ENCODE measurements around the gene CASQ1.

CASQ1 gene

DNA sequence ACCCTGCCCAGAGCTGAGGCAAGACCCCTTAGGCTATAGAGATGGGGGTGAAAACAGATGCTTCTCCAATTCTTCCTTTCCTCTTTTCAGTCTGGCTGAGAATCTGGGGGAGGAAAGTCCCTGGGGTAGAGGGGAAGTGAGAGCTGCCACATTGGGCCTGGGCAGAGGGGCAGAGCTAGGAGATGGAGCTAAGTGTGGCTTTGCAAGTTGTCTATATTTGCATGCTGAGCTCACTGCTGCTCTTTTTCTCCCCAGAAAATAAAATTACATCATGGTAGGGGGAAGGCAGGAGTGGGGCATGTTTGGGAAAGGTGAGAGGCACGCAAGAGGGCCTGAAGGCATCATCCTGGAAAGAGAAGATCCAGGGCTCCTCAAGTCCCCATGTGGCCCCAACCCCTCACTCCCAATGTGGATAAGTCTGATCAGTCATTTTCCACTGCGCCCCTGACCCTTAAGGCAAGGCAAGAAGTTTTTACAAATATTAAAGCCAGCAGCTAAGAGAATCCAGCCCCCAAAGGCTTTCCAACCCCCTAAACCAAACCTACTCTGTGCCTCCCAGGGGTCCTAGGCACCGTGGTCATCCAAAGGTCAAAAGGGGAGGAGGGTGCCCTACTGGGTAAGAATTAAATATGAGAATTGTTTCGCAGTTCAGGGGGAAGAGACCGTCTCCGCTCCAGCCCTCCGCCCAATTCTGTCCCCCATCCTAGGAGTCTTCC lies 14.3 kb downstream of the CASQ1 start:
- DNase-seq (ENCODE audit: insufficient read length, low spot score) = no peak
- no peak for TF ChIP-seq POLR2A (IDR thresholded peaks at IDR 0.05; ENCODE audit: low read depth, low read length)

GRCh38 chr1:160205242-160206035 lies 15.1 kb downstream of the CASQ1 start, which contains the start of gene PEA15:
TSS of gene PEA15 (plus strand) at chr1:160205384. CDS start at chr1:160211545, 6,161 bp downstream.
- DNase-seq (ENCODE audit: insufficient read length, low spot score) = peak; percentile 86
- FAIRE-seq = no peak
- peak; percentile 65 for TF ChIP-seq POLR2A (IDR thresholded peaks at IDR 0.05; ENCODE audit: low read depth, low read length)

More for the DNA sequence above, 14.3 kb downstream of the CASQ1 start:
- FAIRE-seq = no peak

- peak; percentile 49; the same call in 1 of the 2 replicates for TF ChIP-seq POLR2A (IDR thresholded peaks at IDR 0.05; ENCODE audit: low read depth, low read length)
- DNase-seq (ENCODE audit: insufficient read length, low spot score) (peak; percentile 68), FAIRE-seq (no peak)
Observed at GRCh38 chr1:160206036-160206389, 15.6 kb downstream of the CASQ1 start.

DNA sequence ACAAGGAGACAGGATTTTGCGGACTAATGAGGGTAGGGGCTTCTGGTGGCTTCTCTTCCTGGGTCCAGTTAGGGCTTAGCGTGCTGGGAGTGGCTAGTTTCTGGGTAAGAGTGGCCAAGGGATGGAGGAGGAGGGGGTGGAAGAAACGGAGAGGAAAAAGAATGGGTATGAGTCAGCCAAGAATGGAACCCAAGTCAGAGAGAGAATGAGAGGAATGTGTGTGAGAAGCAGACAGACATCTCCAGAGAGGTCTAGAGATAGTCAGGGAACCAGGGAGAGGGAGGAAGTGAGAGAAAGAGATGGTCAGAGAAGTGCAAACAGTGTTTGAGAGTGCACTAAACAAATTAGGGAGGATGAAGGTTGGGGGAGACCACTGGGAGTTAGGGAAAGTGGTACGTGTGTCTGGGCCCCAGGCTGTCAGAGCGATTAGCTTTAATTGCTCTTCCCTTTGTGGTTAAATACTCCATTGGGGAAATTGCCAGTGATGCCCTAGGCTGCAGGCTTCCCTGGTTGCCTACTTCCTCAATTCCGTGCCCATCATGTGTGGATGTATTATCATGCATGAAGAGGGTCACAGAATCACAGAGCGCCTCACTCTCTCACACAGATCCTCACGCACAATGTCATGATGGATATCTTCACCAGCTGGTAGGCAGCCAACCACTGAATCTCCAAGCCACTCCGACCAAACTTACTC lies 16.2 kb downstream of the CASQ1 start:
- DNase-seq (ENCODE audit: insufficient read length, low spot score) (peak; percentile 95), FAIRE-seq (no peak)
- TF ChIP-seq POLR2A (IDR thresholded peaks at IDR 0.05; ENCODE audit: low read depth, low read length) = no peak

- TF ChIP-seq POLR2A (IDR thresholded peaks at IDR 0.05; ENCODE audit: low read depth, low read length) = no peak
Observed at GRCh38 chr1:160207118-160207650, 16.8 kb downstream of the CASQ1 start.

DNA sequence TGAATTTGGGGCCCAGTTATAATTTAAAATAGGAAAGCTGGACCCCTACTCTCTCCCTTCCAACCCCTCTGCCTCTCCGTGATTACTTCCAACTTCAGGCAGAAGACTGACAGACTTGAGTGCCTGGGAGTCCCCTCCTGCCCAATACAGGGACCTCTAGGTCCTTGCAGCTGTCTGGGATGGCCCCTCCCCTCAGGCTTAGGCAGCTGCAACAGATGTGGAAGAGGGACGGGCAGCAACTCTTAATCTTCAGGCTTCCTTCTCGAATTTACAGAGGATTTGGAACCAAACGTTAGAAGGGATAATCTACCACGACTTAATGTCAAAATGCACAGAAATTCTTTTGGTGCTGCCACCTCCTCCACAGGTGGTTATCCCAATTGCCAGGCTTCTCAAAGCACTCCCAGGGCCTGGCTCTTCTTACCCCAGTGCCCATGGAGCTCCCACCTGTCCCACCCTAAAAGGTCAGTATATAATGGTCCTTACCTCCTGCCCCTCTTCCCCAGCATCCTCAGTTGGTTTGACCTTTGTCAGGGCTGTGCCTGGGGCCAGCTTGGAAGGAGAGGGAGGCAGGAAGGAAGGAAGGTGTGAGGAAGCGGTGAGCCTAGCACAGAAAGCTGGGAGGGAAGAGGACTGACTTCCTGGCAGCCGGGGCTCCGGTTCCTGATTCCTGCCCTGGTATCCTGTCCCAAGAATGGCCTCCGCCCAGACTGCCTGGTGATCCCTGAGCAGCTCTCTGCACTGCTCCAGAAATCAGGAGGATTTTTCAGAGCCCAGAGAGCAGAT lies 17.6 kb downstream of the CASQ1 start:
- no peak for TF ChIP-seq POLR2A (IDR thresholded peaks at IDR 0.05; ENCODE audit: low read depth, low read length)
- FAIRE-seq (no peak), DNase-seq (ENCODE audit: insufficient read length, low spot score) (no peak)

More at GRCh38 chr1:160207118-160207650, 16.8 kb downstream of the CASQ1 start:
- DNase-seq (ENCODE audit: insufficient read length, low spot score) = no peak
- FAIRE-seq = no peak

DNA sequence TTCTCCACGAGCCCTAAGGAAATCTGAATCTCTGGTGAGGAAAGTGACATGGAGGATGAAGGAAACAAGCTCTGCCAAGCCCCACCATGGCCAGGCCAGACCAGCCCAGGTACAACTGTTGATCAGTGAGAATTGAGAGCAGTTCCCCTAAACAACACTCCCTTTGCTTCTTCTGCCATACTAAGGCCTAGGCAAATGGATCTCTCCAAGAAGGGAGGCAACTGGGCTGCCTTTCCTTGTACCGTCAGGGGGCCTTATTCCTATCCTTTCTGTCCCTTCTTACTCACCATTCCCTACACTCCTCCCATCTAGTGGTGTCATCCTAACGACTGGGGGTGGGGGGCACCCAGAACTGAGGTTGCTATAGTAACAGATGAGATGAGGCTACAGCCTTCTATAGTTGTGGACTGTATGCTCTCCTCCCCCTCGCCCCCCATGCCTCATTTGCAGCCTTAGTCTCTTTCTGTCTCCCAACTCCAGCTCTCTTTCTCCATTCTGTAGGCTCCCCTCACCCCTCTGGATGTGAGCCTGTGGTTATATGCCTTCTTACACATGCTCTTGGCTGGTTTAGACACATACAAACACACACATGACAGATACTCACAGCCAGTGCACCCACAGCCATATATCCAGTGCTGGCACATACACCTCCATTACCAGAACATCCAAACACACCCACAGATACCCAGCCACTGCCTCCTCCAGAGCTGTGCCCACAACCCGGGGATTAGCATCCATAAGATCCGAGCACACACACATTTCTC lies 18.4 kb downstream of the CASQ1 start:
- FAIRE-seq (no peak), DNase-seq (ENCODE audit: insufficient read length, low spot score) (no peak)
- TF ChIP-seq POLR2A (IDR thresholded peaks at IDR 0.05; ENCODE audit: low read depth, low read length) = no peak

DNA sequence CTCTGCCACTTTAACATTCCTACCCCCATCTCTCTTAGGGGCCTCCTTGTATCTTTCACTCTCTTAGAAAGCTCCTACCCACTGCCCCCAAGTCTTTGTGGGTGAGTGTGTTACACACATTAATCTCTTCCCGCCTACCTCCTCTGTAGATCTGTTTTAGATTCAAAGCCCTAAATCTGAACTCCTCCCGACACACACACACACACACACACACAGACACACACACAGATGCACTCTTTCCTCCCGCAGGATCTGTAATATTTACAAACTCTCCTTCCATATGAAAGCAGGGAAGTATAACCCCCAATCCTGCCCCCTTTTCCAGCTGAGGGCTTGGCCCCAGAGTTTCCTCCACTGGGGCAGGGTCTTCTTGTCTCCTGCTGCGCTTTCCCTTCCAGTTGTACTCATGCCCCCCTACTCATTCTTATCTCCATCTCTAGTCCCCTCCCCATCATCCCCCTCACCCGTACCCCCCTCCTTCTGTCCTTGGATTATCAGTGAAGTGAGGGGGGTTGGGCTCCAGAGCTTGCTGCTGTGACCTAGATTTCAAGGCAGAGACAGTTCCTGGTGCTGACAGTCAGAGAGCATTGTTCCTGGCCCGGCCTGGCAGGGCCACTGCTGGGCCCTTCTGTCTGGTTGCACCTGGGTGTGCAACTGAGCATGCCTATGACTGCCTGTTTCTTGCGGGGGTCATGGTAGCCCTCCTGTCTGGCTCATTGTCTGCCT lies 19.1 kb downstream of the CASQ1 start:
- TF ChIP-seq POLR2A (IDR thresholded peaks at IDR 0.05; ENCODE audit: low read depth, low read length) = no peak
- DNase-seq (ENCODE audit: insufficient read length, low spot score) (no peak), FAIRE-seq (no peak)

DNA sequence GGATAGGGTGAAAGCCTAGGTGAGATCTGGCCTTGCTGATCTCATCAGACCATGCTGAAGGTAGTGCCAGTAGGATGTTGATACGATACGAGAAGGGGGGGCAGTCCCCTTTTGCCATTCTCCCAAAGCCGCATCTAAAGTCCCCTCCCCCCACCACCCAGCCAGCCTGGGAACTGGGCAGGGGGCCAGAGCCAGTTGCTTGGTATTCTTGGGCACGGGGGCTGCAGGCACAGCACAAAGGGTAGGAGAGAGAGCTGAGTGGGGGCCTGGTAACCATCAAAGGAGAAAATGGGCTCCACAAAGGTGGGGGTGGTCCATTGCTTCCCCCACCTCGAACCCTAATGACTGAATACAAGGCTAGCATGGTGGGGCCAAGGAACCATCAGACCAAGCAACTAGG lies 20.2 kb downstream of the CASQ1 start:
- no peak for DNase-seq (ENCODE audit: insufficient read length, low spot score)
- TF ChIP-seq POLR2A (IDR thresholded peaks at IDR 0.05; ENCODE audit: low read depth, low read length) = no peak
- FAIRE-seq = no peak

- no peak for DNase-seq (ENCODE audit: insufficient read length, low spot score)
- no peak for FAIRE-seq
Observed at GRCh38 chr1:160211046-160211790, 20.8 kb downstream of the CASQ1 start.

GRCh38 chr1:160214481-160215140 lies 24.2 kb downstream of the CASQ1 start:
- no peak for TF ChIP-seq POLR2A (IDR thresholded peaks at IDR 0.05; ENCODE audit: low read depth, low read length)
- FAIRE-seq (no peak), DNase-seq (ENCODE audit: insufficient read length, low spot score) (no peak)

More at GRCh38 chr1:160211046-160211790, 20.8 kb downstream of the CASQ1 start:
- TF ChIP-seq POLR2A (IDR thresholded peaks at IDR 0.05; ENCODE audit: low read depth, low read length) = no peak

Data from H54 (cell line).